HEK293 (cell line): ENCODE results near the gene SERTAD1.

ENCODE experiments used
- CTCF ChIA-PET: fragments of 350-600 bp; formaldehyde crosslinking; extraction: SDS; loops from one replicate; lab custom pipeline; 2021; ENCODE audit warnings: antibody characterized with exemption; lab: Yijun Ruan, JAX
- POLR2A ChIA-PET: fragments of 300-600 bp; formaldehyde crosslinking; extraction: SDS; loops from one replicate; lab custom pipeline; 2020; ENCODE audit warnings: antibody characterized with exemption, inconsistent platforms; lab: Yijun Ruan, JAX
- H3K27ac ChIP-seq: fragments of 200-500 bp; sonication (Bioruptor generic); 2 replicates; pipeline ENCODE4 v1.5.1; 2014; ENCODE audit warnings: low read depth, low read length, control low read depth, inconsistent platforms; ENCODE audit errors: extremely low read depth
- H3K36me3 ChIP-seq, 2 experiments: fragments of 200-500 bp in 1 of 2; sonication (Bioruptor generic) in 1 of 2; 1 replicate in 1 of 2; 2 replicates in 1 of 2; pipeline ENCODE4 v1.5.1; 2014 to 2017; ENCODE audit warnings: inconsistent platforms in 2 of 2, low read length in 2 of 2; ENCODE audit not compliant: control insufficient read depth in 2 of 2, insufficient read depth in 1 of 2
- H3K4me1 ChIP-seq: fragments of 200-500 bp; sonication (Bioruptor generic); 2 replicates; pipeline ENCODE4 v1.5.1; 2014; ENCODE audit warnings: mild to moderate bottlenecking, low read length, inconsistent platforms; ENCODE audit not compliant: control insufficient read depth, insufficient read depth
- H3K4me3 ChIP-seq: 2 replicates; pipeline ENCODE4 v1.5.1; 2011; ENCODE audit warnings: low read depth, mild to moderate bottlenecking, control low read depth, low read length, moderate library complexity
- H3K9me3 ChIP-seq: fragments of 200-500 bp; sonication (Bioruptor generic); 2 replicates; pipeline ENCODE4 v1.5.1; 2014; ENCODE audit warnings: low read depth, low read length, inconsistent platforms; ENCODE audit not compliant: control insufficient read depth, insufficient read depth
- INSM2 ChIP-seq: fragments of 450-650 bp; formaldehyde crosslinking; IDR thresholded peaks from 2 replicates; pipeline ENCODE4 v1.5.1; 2016; ENCODE audit warnings: missing biosample characterization, missing genetic modification characterization
- KLF1 ChIP-seq: fragments of 450-650 bp; formaldehyde crosslinking; IDR thresholded peaks from 2 replicates; pipeline ENCODE4 v1.5.1; 2016; ENCODE audit warnings: missing biosample characterization, missing genetic modification characterization
- KLF10 ChIP-seq: fragments of 450-650 bp; IDR thresholded peaks from 2 replicates; pipeline ENCODE4 v1.5.1; 2018; ENCODE audit warnings: missing biosample characterization, mild to moderate bottlenecking, missing genetic modification characterization
- SCRT1 ChIP-seq: fragments of 450-650 bp; formaldehyde crosslinking; IDR thresholded peaks from 2 replicates; pipeline ENCODE4 v1.5.1; 2016; ENCODE audit warnings: missing biosample characterization, missing genetic modification characterization, borderline replicate concordance
- SCRT2 ChIP-seq: fragments of 450-650 bp; formaldehyde crosslinking; IDR thresholded peaks from 2 replicates; pipeline ENCODE4 v1.5.1; 2016; ENCODE audit warnings: missing biosample characterization, missing genetic modification characterization
- YY1 ChIP-seq: fragments of 450-650 bp; formaldehyde crosslinking; IDR thresholded peaks from 2 replicates; pipeline ENCODE4 v1.5.1; 2018; ENCODE audit warnings: missing biosample characterization, missing genetic modification characterization
- ZFP37 ChIP-seq: fragments of 450-650 bp; formaldehyde crosslinking; IDR thresholded peaks from 2 replicates; pipeline ENCODE4 v1.5.1; 2016; ENCODE audit warnings: missing biosample characterization, missing genetic modification characterization
- ZNF121 ChIP-seq: fragments of 450-650 bp; formaldehyde crosslinking; IDR thresholded peaks from 2 replicates; pipeline ENCODE4 v1.5.1; 2016; ENCODE audit warnings: missing biosample characterization, missing genetic modification characterization
- ZNF394 ChIP-seq: fragments of 450-650 bp; formaldehyde crosslinking; IDR thresholded peaks from 2 replicates; pipeline ENCODE4 v1.5.1; 2016; ENCODE audit warnings: missing biosample characterization, missing genetic modification characterization, mild to moderate bottlenecking, moderate library complexity, borderline replicate concordance
- ZNF416 ChIP-seq: fragments of 450-650 bp; formaldehyde crosslinking; IDR thresholded peaks from 2 replicates; pipeline ENCODE4 v1.5.1; 2016; ENCODE audit warnings: missing biosample characterization, missing genetic modification characterization
- ZNF449 ChIP-seq: fragments of 450-650 bp; formaldehyde crosslinking; IDR thresholded peaks from 2 replicates; pipeline ENCODE4 v1.5.1; 2017; ENCODE audit warnings: missing biosample characterization, mild to moderate bottlenecking, missing genetic modification characterization, moderate library complexity
- ZNF548 ChIP-seq: fragments of 450-650 bp; formaldehyde crosslinking; IDR thresholded peaks from 2 replicates; pipeline ENCODE4 v1.5.1; 2016; ENCODE audit warnings: missing biosample characterization, missing genetic modification characterization
- ZNF596 ChIP-seq: fragments of 450-650 bp; IDR thresholded peaks from 2 replicates; pipeline ENCODE4 v1.5.0; 2018; ENCODE audit warnings: missing biosample characterization, mild to moderate bottlenecking, missing genetic modification characterization, moderate library complexity
- TF ChIP-seq, protein P1 (sequence below): fragments of 450-650 bp; formaldehyde crosslinking; IDR thresholded peaks from 2 replicates; pipeline ENCODE4 v1.5.1; 2016; ENCODE audit warnings: missing biosample characterization, missing genetic modification characterization
- TF ChIP-seq, protein P2 (sequence below): IDR thresholded peaks from 2 replicates; pipeline ENCODE4 v1.6.1; 2011; ENCODE audit warnings: mild to moderate bottlenecking, low read depth, low read length, borderline replicate concordance

SERTAD1 gene

DNA sequence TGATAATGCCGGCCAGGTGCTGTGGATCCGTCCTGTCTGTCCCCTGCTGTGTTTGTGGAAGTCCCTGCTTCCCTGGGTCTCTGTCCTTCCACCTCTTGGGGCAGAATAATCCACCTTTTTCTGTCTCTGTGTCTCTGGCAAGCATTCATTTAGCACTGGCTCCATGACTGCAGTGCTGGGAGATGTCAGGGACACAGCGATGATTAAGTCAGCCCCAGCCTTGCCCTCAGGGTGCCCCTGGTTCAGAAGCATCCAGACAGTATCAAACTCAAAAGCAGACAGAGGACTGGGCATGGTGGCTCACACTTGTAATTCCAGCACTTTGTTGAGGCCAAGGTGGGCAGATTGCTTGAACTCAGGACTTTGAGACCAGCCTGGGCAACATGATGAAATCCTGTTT lies 37.3 kb downstream of the SERTAD1 start (continued):
- TF ChIP-seq, protein P1, sequence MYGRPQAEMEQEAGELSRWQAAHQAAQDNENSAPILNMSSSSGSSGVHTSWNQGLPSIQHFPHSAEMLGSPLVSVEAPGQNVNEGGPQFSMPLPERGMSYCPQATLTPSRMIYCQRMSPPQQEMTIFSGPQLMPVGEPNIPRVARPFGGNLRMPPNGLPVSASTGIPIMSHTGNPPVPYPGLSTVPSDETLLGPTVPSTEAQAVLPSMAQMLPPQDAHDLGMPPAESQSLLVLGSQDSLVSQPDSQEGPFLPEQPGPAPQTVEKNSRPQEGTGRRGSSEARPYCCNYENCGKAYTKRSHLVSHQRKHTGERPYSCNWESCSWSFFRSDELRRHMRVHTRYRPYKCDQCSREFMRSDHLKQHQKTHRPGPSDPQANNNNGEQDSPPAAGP (tag by site-specific recombination) = no peak
- TF ChIP-seq INSM2 (tag by site-specific recombination) (no peak), KLF10 (tag by site-specific recombination) (no peak), ZNF548 (tag by site-specific recombination) (no peak)

DNA sequence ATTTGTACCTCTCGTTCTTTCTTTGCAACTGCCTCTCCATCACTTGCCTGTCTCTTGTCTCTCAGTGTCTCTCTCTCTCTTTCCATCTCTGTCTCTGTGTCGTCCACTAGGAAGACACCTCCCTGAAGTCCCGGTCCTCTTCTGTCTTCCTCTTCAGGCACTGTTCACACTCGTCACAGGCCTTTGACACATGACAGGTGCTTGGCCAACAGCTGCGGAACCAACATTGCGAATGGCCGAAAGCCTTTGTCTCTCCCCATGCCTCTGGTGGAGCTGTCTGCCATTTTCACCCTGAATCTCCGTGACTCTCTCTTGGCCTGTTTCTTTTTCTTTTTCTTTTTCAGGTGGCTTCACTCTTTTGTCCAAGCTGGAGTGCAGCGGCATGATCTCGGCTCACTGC lies 38.6 kb downstream of the SERTAD1 start:
- no peak overlapping the region for H3K4me3 ChIP-seq
- H3K27ac ChIP-seq = no peak overlapping the region
- CTCF ChIA-PET = interaction anchor here (1.1 kb wide), 1 partner anchor 12 kb away, joined by 6 read pairs; no protein-coding TSS in a partner anchor
- H3K4me1 ChIP-seq = no peaks in the 10 kb centered on the region
- no peak for TF ChIP-seq ZNF416 (tag by site-specific recombination)
- 0 out of 2 replicates have a peak, but pooled peaks have one; percentile 11 for TF ChIP-seq ZNF596 (tag by site-specific recombination)
- TF ChIP-seq ZNF449 (tag by site-specific recombination) = no peak
- no peak for TF ChIP-seq YY1 (tag by site-specific recombination)
- no peak for TF ChIP-seq ZNF121
- TF ChIP-seq ZNF394 (tag by site-specific recombination) = no peak
- no peak for TF ChIP-seq ZFP37 (tag by site-specific recombination)
- TF ChIP-seq, all 188 proteins: peak for 1
- H3K36me3 ChIP-seq = peaks cover 0 to under 1% of the 10 kb centered on the region in 2 experiments; a peak in 1 of 3 replicates
- POLR2A ChIA-PET = interaction anchor here (0.7 kb wide), 1 partner anchor 28 kb away, joined by 4 read pairs; no protein-coding TSS in a partner anchor
- no peaks in the 10 kb centered on the region for H3K9me3 ChIP-seq

GRCh38 chr19:40383668-40384248 lies 42.0 kb downstream of the SERTAD1 start:
- Histone ChIP-seq H3K27ac (no peak overlapping the region), H3K4me3 (no peak overlapping the region), H3K9me3 (no peaks in the 10 kb centered on the region), H3K4me1 (no peaks in the 10 kb centered on the region), H3K36me3 (peaks cover 3 to 14% of the 10 kb centered on the region in 2 experiments; a peak in 2 of 3 replicates)
- ChIA-PET POLR2A (interaction anchor here (0.7 to 2.6 kb wide), 3 partner anchors 18 to 43 kb away, joined by 3 to 10 read pairs (median 3); partner anchors contain the start of genes C19orf47 and PLD3), CTCF (interaction anchor here (1.1 to 3.3 kb wide), 2 partner anchors 37 to 79 kb away, joined by 3 to 14 read pairs; no protein-coding TSS in a partner anchor)
- TF ChIP-seq, protein P2, sequence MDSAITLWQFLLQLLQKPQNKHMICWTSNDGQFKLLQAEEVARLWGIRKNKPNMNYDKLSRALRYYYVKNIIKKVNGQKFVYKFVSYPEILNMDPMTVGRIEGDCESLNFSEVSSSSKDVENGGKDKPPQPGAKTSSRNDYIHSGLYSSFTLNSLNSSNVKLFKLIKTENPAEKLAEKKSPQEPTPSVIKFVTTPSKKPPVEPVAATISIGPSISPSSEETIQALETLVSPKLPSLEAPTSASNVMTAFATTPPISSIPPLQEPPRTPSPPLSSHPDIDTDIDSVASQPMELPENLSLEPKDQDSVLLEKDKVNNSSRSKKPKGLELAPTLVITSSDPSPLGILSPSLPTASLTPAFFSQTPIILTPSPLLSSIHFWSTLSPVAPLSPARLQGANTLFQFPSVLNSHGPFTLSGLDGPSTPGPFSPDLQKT = no peak
- no peak for TF ChIP-seq KLF1 (tag by site-specific recombination)
- peak; percentile 97 for TF ChIP-seq SCRT2 (tag by site-specific recombination)
- TF ChIP-seq SCRT1 = peak; percentile 85
